ENCODE results near the gene C22orf15.

- TF ChIP-seq ZNF512 (CRISPR knock-in tag; IDR thresholded peaks at IDR 0.05; ENCODE audit: borderline replicate concordance) (no peak), MAX (CRISPR knock-in tag; IDR thresholded peaks at IDR 0.05) (no peak), SP1 (CRISPR knock-in tag; conservative IDR thresholded peaks at IDR 0.05) (no peak)
These were observed 28.3 kb downstream of the C22orf15 start for GRCh38 chr22:23790819-23791737.
